H1 (cell line): ENCODE data around the gene CADM1. TPM values are rescaled to one million over a fixed set of nuclear protein-coding genes. Genes with fewer than 3 reads are reported as not detected.

Experiments used
- CTCF ChIA-PET: fragments of 300-600 bp; sonication (Branson Sonifier 250); formaldehyde crosslinking; loops from one replicate; lab custom pipeline; 2021; ENCODE audit not compliant: partially characterized antibody; lab: Charles Lee
- POLR2A ChIA-PET: fragments of 300-600 bp; sonication (Branson Sonifier 250); formaldehyde crosslinking; loops from one replicate; lab custom pipeline; 2021; ENCODE audit warnings: inconsistent platforms; ENCODE audit not compliant: partially characterized antibody; lab: Charles Lee
- DNase-seq, 2 experiments: peaks; one replicate each; pipeline versions ENCODE4 v3.0.0 to v3.0.0-alpha.2; 2010 to 2022; ENCODE audit warnings: low spot score in 2 of 2, low read depth in 1 of 2, mixed read lengths in 1 of 2
- FAIRE-seq: peaks from 2 replicates; lab custom pipeline; 2011; peaks lifted over from hg19 to GRCh38; lab: Jason Lieb, UNC
- H2AFZ ChIP-seq: 2 replicates; pipeline ENCODE4 v1.8.1; 2012; ENCODE audit warnings: low read length, inconsistent platforms
- H2AK5ac ChIP-seq: 2 replicates; pipeline ENCODE4 v1.6.1; 2013; ENCODE audit warnings: low read depth, low read length
- H2BK120ac ChIP-seq: replicated peaks from 2 replicates; pipeline ENCODE3; 2013; ENCODE audit warnings: low read depth, low read length, inconsistent platforms
- H2BK12ac ChIP-seq: 2 replicates; pipeline ENCODE4 v1.6.1; 2013; ENCODE audit warnings: low read depth, low read length
- H2BK15ac ChIP-seq: 2 replicates; pipeline ENCODE4 v1.6.1; 2013; ENCODE audit warnings: low read length
- H2BK20ac ChIP-seq: 2 replicates; pipeline ENCODE4 v1.6.1; 2013; ENCODE audit warnings: low read length
- H2BK5ac ChIP-seq: 2 replicates; pipeline ENCODE4 v1.6.1; 2013; ENCODE audit warnings: low read depth, low read length
- H3K14ac ChIP-seq: 2 replicates; pipeline ENCODE4 v1.6.1; 2013; ENCODE audit warnings: inconsistent platforms; ENCODE audit not compliant: insufficient read length
- H3K18ac ChIP-seq: 2 replicates; pipeline ENCODE4 v1.6.1; 2013; ENCODE audit warnings: low read length; ENCODE audit errors: extremely low read depth
- H3K23ac ChIP-seq: 2 replicates; pipeline ENCODE4 v1.6.1; 2013; ENCODE audit warnings: inconsistent platforms; ENCODE audit not compliant: insufficient read length
- H3K23me2 ChIP-seq: 2 replicates; pipeline ENCODE4 v1.6.1; 2013; ENCODE audit warnings: low read depth, low read length
- H3K27ac ChIP-seq: 2 replicates; pipeline ENCODE4 v1.6.1; 2011; ENCODE audit warnings: low read depth, low read length, inconsistent platforms
- H3K27me3 ChIP-seq, 4 experiments: replicated peaks in 1 of 4; 1 replicate in 1 of 4; 2 replicates in 3 of 4; pipeline versions ENCODE4 v1.6.1 to v1.8.1; 2011 to 2013; ENCODE audit warnings: low read length in 3 of 4, mild to moderate bottlenecking in 3 of 4, inconsistent platforms in 2 of 4, mixed read lengths in 2 of 4, moderate library complexity in 1 of 4; ENCODE audit not compliant: control insufficient read depth in 3 of 4, insufficient read depth in 3 of 4; ENCODE audit errors: extremely low read depth in 1 of 4
- H3K36me3 ChIP-seq, 4 experiments: 2 replicates each; pipeline versions ENCODE4 v1.6.1 to v1.8.1; 2011 to 2013; ENCODE audit warnings: mild to moderate bottlenecking in 4 of 4, low read length in 3 of 4, moderate library complexity in 2 of 4, control low read depth in 1 of 4, inconsistent platforms in 1 of 4; ENCODE audit not compliant: insufficient read depth in 4 of 4, control insufficient read depth in 2 of 4
- H3K4ac ChIP-seq: replicated peaks from 2 replicates; pipeline ENCODE3; 2013; ENCODE audit warnings: low read length, low read depth, mixed read lengths, inconsistent platforms; ENCODE audit not compliant: insufficient read length
- H3K4me1 ChIP-seq, 4 experiments: replicated peaks in 1 of 4; 1 replicate in 1 of 4; 2 replicates in 3 of 4; pipeline versions ENCODE4 v1.6.1 to v1.8.1; 2011 to 2013; ENCODE audit warnings: low read length in 3 of 4, inconsistent platforms in 2 of 4, mixed read lengths in 1 of 4; ENCODE audit not compliant: insufficient read depth in 4 of 4, control insufficient read depth in 3 of 4
- H3K4me2 ChIP-seq, 2 experiments: 2 replicates each; pipeline versions ENCODE4 v1.6.1 to v1.8.1; 2011 to 2013; ENCODE audit warnings: low read depth in 2 of 2, low read length in 2 of 2, control low read depth in 1 of 2, inconsistent platforms in 1 of 2, mild to moderate bottlenecking in 1 of 2; ENCODE audit not compliant: insufficient read depth in 1 of 2
- H3K4me3 ChIP-seq, 4 experiments: fragments of 200-600, 300-600 bp in 1 of 4; sonication (generic), shearing (Covaris generic), sonication (Bioruptor Twin) in 1 of 4; 2 replicates each; pipeline versions ENCODE4 v1.5.1 to v1.8.1; 2011 to 2016; ENCODE audit warnings: low read length in 4 of 4, low read depth in 3 of 4, control low read depth in 2 of 4, inconsistent platforms in 2 of 4, mild to moderate bottlenecking in 2 of 4, mixed read lengths in 1 of 4, moderate library complexity in 1 of 4; ENCODE audit not compliant: insufficient read depth in 2 of 4; ENCODE audit errors: extremely low read depth in 1 of 4
- H3K56ac ChIP-seq: replicated peaks from 2 replicates; pipeline ENCODE3; 2013; ENCODE audit warnings: low read depth, mild to moderate bottlenecking, mixed read lengths, low read length, inconsistent platforms; ENCODE audit not compliant: insufficient read length
- H3K79me1 ChIP-seq: 2 replicates; pipeline ENCODE4 v1.6.1; 2013; ENCODE audit warnings: low read depth, low read length, control low read depth
- H3K79me2 ChIP-seq, 2 experiments: 2 replicates each; pipeline versions ENCODE4 v1.6.1 to v1.8.1; 2012 to 2013; ENCODE audit warnings: low read length in 2 of 2, mild to moderate bottlenecking in 2 of 2, inconsistent platforms in 1 of 2; ENCODE audit not compliant: insufficient read depth in 2 of 2, control insufficient read depth in 1 of 2
- H3K9ac ChIP-seq, 4 experiments: replicated peaks in 1 of 4; 1 replicate in 1 of 4; 2 replicates in 3 of 4; pipeline versions ENCODE4 v1.6.1 to v1.8.1; 2011 to 2013; ENCODE audit warnings: low read depth in 3 of 4, low read length in 3 of 4, control low read depth in 2 of 4, mild to moderate bottlenecking in 2 of 4, moderate library complexity in 2 of 4, inconsistent platforms in 1 of 4; ENCODE audit errors: extremely low read depth in 1 of 4
- H3K9me3 ChIP-seq, 2 experiments: 2 replicates each; pipeline versions ENCODE4 v1.6.1 to v1.8.1; 2012 to 2013; ENCODE audit warnings: mild to moderate bottlenecking in 2 of 2, moderate library complexity in 2 of 2, control low read depth in 1 of 2, inconsistent platforms in 1 of 2, low read depth in 1 of 2, low read length in 1 of 2, mixed read lengths in 1 of 2; ENCODE audit not compliant: insufficient read depth in 2 of 2
- H4K20me1 ChIP-seq, 2 experiments: replicated peaks in 1 of 2; 2 replicates each; pipeline versions ENCODE3 to v1.8.1; 2011 to 2013; ENCODE audit warnings: inconsistent platforms in 2 of 2, low read length in 2 of 2, mild to moderate bottlenecking in 1 of 2; ENCODE audit not compliant: insufficient read depth in 2 of 2, control insufficient read depth in 1 of 2
- H4K5ac ChIP-seq: 2 replicates; pipeline ENCODE4 v1.6.1; 2013; ENCODE audit warnings: low read length, low read depth, mixed read lengths, inconsistent platforms; ENCODE audit not compliant: insufficient read length
- H4K8ac ChIP-seq: 2 replicates; pipeline ENCODE4 v1.8.0; 2013; ENCODE audit warnings: mild to moderate bottlenecking, moderate library complexity, low read length, inconsistent platforms; ENCODE audit not compliant: insufficient read depth; ENCODE audit errors: extremely low read depth
- H4K91ac ChIP-seq: replicated peaks from 2 replicates; pipeline ENCODE3; 2013; ENCODE audit warnings: low read length, mixed read lengths, inconsistent platforms; ENCODE audit not compliant: insufficient read length
- RAD21 ChIP-seq, 2 experiments: IDR thresholded peaks in 1 of 2; conservative IDR thresholded peaks in 1 of 2; 2 replicates each; pipeline ENCODE4 v1.6.1; 2011; ENCODE audit warnings: low read depth in 2 of 2, low read length in 2 of 2, improper control_type of control experiment in 1 of 2, inconsistent platforms in 1 of 2, mild to moderate bottlenecking in 1 of 2, moderate library complexity in 1 of 2
- WGBS, 2 experiments: shearing (Covaris generic) in 1 of 2; methylation state at CpG; one replicate each; pipeline versions ENCODE4 v1.1.6 to v1.1.7; 2013 to 2015; ENCODE audit warnings: low lambda C conversion rate in 2 of 2, mixed read lengths in 2 of 2, inconsistent platforms in 1 of 2, low coverage in 1 of 2, missing lambda C conversion rate in 1 of 2; ENCODE audit not compliant: insufficient replicate concordance in 2 of 2, insufficient coverage in 1 of 2, insufficient read length in 1 of 2; ENCODE audit errors: extremely low coverage in 1 of 2, missing lambda C conversion rate in 1 of 2; 5-methylcytosine and 5-hydroxymethylcytosine counted together
- polyA plus RNA-seq, 7 experiments: library from polyadenylated mRNA; depleted of rRNA in 3 of 7; stranded (reverse) in 5 of 7; unstranded in 2 of 7; fragments of >200 nt in 5 of 7; fragments of 200-250 nt in 2 of 7; gene quantifications; 1 replicate in 5 of 7; 2 replicates in 1 of 7; 4 replicates in 1 of 7; pipeline versions ENCODE4 v1.2.1 to v1.2.3, GENCODE V29; 2011 to 2013; ENCODE audit warnings: missing spikeins in 2 of 7, mixed read lengths in 2 of 7
- total RNA-seq: library from RNA; stranded (reverse); fragmentation: NEBNext Ultra II Directional; extraction: Animal tissue kit (Norgen Biotek cat#: 25700); gene quantifications from 2 replicates; pipeline ENCODE4 v1.2.1, GENCODE V29; 2021

CADM1 gene
- total and polyA plus RNA-seq, 2 of the 8 experiments (the other 6 are each of a cell fraction or from before 2014, with no cell fraction given) = 8.3 to 25.3 TPM

DNA sequence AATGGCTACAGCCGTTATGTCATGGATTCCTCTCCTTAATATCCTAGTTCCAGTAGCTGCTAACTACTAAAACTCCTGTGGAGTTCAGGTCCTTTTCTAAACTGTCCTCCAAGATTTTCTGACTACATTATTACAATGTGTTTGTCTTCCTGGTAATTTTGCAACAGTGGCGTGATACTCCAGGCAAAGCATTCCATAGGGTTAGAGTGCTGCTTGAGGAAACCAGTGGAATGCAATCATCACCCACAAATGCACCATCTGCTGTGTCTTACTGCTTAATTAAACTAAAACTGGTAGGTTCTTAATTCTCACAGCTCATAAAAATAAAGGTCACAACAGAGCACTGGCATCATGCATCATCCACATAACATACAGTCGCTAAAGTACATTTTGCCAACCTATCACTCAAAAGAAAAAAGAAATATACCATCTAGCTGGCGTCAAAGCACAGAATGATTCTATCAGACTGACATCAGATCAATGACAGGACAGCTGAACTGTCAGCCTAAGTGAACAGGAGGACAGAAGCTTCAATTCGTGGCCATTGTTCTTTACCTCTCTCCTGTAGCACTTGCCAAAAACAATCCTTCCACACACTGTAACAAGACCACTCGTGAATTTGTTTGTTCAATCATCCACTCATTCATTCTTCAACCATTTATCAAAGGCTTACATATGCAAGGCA, 182.5 kb downstream of the CADM1 start:
- Histone ChIP-seq H3K14ac (no peak overlapping the region), H2AFZ (no peak overlapping the region), H4K91ac (no peak overlapping the region), H4K8ac (no peak overlapping the region), H3K4ac (no peak overlapping the region), H2BK12ac (no peak overlapping the region), H3K23me2 (no peaks in the 10 kb centered on the region), H3K27ac (no peak overlapping the region), H3K9ac (no peak overlapping the region), H2BK120ac (no peak overlapping the region), H3K79me2 (no peaks in the 10 kb centered on the region), H3K9me3 (no peaks in the 10 kb centered on the region), H3K4me1 (no peaks in the 10 kb centered on the region), H2BK15ac (no peak overlapping the region), H3K23ac (no peak overlapping the region), H3K79me1 (no peaks in the 10 kb centered on the region), H4K5ac (no peak overlapping the region), H3K18ac (no peak overlapping the region), H3K4me2 (no peak overlapping the region), H2BK5ac (no peak overlapping the region), H4K20me1 (no peaks in the 10 kb centered on the region), H3K36me3 (no peaks in the 10 kb centered on the region), H3K27me3 (no peaks in the 10 kb centered on the region; a peak in 1 of 7 replicates), H2AK5ac (no peak overlapping the region), H3K4me3 (no peak overlapping the region), H2BK20ac (no peak overlapping the region), H3K56ac (no peak overlapping the region)
- FAIRE-seq (no peak), DNase-seq (no peak)
- ChIA-PET CTCF (interaction anchor here (0.9 to 1.1 kb wide), 2 partner anchors 40 to 379 kb away, joined by 3 read pairs; no protein-coding TSS in a partner anchor), POLR2A (no interaction called here)
- WGBS, 2 experiments = 90% methylated on average over 6 of the region's 6 CpGs; no CpG with 5 or more reads in 1 of the 2 experiments
- no peak for TF ChIP-seq RAD21 (IDR thresholded peaks at IDR 0.05 in 1 of 2, conservative IDR thresholded peaks at IDR 0.05 in 1 of 2; ENCODE audit: low read depth in 2 of 2, low read length in 2 of 2)
